HG03378 (cell line): ENCODE measurements around the gene FMNL3.

Experiments
- ATAC-seq: cut with Tn5 transposase; IDR thresholded peaks from one replicate; pipeline ENCODE4 v1.9.1; 2021; ENCODE audit warnings: mild to moderate bottlenecking, moderate library complexity; ENCODE audit not compliant: unreplicated experiment

The FMNL3 gene

GRCh38 chr12:49675137-49675536, 32.1 kb downstream of the FMNL3 start:
- no peak for ATAC-seq

GRCh38 chr12:49674318-49674981, 32.8 kb downstream of the FMNL3 start:
- ATAC-seq: no peak

- no peak for ATAC-seq
Observed at GRCh38 chr12:49673446-49674317, 33.5 kb downstream of the FMNL3 start.

- no peak for ATAC-seq
Observed at GRCh38 chr12:49672301-49673217, 34.6 kb downstream of the FMNL3 start.

- ATAC-seq: no peak
Observed at GRCh38 chr12:49671031-49671765, 36.0 kb downstream of the FMNL3 start.

- no peak for ATAC-seq
Observed at GRCh38 chr12:49669796-49670195, 37.4 kb downstream of the FMNL3 start.

GRCh38 chr12:49667325-49668090, 39.7 kb downstream of the FMNL3 start:
- no peak for ATAC-seq

- no peak for ATAC-seq
Observed at GRCh38 chr12:49666176-49666575, 41.0 kb downstream of the FMNL3 start.

GRCh38 chr12:49665384-49665783, 41.8 kb downstream of the FMNL3 start:
- no peak for ATAC-seq

GRCh38 chr12:49664591-49665239, 42.5 kb downstream of the FMNL3 start:
- ATAC-seq: peak; percentile 63

- ATAC-seq: no peak
Observed at GRCh38 chr12:49664167-49664566, 43.0 kb downstream of the FMNL3 start.

GRCh38 chr12:49662998-49663843, 44.0 kb downstream of the FMNL3 start:
- peak; percentile 61 for ATAC-seq

GRCh38 chr12:49661746-49662145, 45.5 kb downstream of the FMNL3 start:
- no peak for ATAC-seq

- no peak for ATAC-seq
Observed at GRCh38 chr12:49661191-49661590, 46.0 kb downstream of the FMNL3 start.

GRCh38 chr12:49659753-49660152, 47.5 kb downstream of the FMNL3 start:
- ATAC-seq: no peak

- no peak for ATAC-seq
Observed at GRCh38 chr12:49658276-49658675, 48.9 kb downstream of the FMNL3 start.

GRCh38 chr12:49655595-49656236, 51.5 kb downstream of the FMNL3 start:
- no peak for ATAC-seq

GRCh38 chr12:49654715-49655114, 52.5 kb downstream of the FMNL3 start:
- ATAC-seq: no peak
